Thymus (tissue), 11 donors: ENCODE results near the gene SLC22A1. TPM values are rescaled to one million over a fixed set of nuclear protein-coding genes. Genes with fewer than 3 reads are reported as not detected.
"Not testable (repeated sequence)": the region's sequence is repeated elsewhere in the genome, so short reads cannot be mapped to it uniquely, and the experiment has no call there.

ENCODE experiments used
- DNase-seq, 9 donors: peaks; one replicate each; pipeline ENCODE4 v3.0.0-alpha.2; 2013; ENCODE audit warnings: low spot score in 9 of 9, low read depth in 6 of 9, missing footprints in 1 of 9
- H3K27ac ChIP-seq, 2 donors: one replicate each; pipeline ENCODE4 v1.5.1; 2013; ENCODE audit warnings: control low read depth in 1 of 2, low read depth in 1 of 2, low read length in 1 of 2, mild to moderate bottlenecking in 1 of 2, moderate library complexity in 1 of 2
- H3K27me3 ChIP-seq, 2 donors: one replicate each; pipeline ENCODE4 v1.5.1; 2013; ENCODE audit warnings: low read length in 1 of 2; ENCODE audit not compliant: control insufficient read depth in 2 of 2, insufficient read depth in 1 of 2
- H3K36me3 ChIP-seq, 2 donors: one replicate each; pipeline ENCODE4 v1.5.1; 2013; ENCODE audit warnings: low read length in 1 of 2, mild to moderate bottlenecking in 1 of 2, moderate library complexity in 1 of 2; ENCODE audit not compliant: control insufficient read depth in 2 of 2, insufficient read depth in 2 of 2
- H3K4me1 ChIP-seq, 2 donors: one replicate each; pipeline ENCODE4 v1.5.1; 2013; ENCODE audit warnings: low read length in 2 of 2; ENCODE audit not compliant: control insufficient read depth in 2 of 2, insufficient read depth in 2 of 2
- H3K4me3 ChIP-seq, 2 donors: one replicate each; pipeline ENCODE4 v1.5.1; 2013; ENCODE audit warnings: low read length in 2 of 2, control low read depth in 1 of 2, mild to moderate bottlenecking in 1 of 2
- H3K9me3 ChIP-seq, 2 donors: one replicate each; pipeline ENCODE4 v1.5.1; 2013; ENCODE audit warnings: low read length in 1 of 2, mild to moderate bottlenecking in 1 of 2; ENCODE audit not compliant: control insufficient read depth in 2 of 2, insufficient read depth in 1 of 2
- WGBS: extraction: QIAGEN DNeasy Blood & Tissue Kit; methylation state at CpG from one replicate; pipeline ENCODE4 v1.1.7; 2013; 5-methylcytosine and 5-hydroxymethylcytosine counted together
- polyA plus RNA-seq: library from polyadenylated mRNA; stranded (reverse); fragments of 200-250 nt; gene quantifications from one replicate; pipeline ENCODE4 v1.2.3, GENCODE V29; 2013
- total RNA-seq: library from RNA; stranded (reverse); fragments of 120-200 nt; gene quantifications from one replicate; pipeline ENCODE4 v1.2.4, GENCODE V29; 2013
- donor health status: healthy.

The SLC22A1 gene
- total and polyA plus RNA-seq, 2 donors: 0.28 to 1.7 TPM

DNA sequence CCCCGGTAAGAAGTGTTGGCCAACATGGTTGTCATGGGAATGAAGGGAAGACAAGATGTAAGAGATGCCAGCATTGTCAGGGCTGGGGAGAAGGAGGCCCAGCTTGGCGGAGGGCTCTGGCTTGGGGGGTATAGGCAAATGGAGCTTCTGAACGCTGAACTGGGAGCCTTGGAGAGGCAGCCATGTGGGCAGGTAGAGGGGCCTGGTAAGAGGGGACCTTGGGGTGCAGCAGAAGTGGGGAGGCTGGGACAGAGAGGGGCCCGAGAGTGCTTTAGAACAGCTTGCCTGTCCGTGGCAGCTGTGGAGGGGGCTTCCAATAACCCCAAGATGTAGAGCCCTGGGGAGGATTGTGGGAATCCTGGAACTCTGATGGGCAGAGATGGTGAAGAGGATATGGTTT lies 3.0 kb downstream of the SLC22A1 start:
- no peaks in the 10 kb centered on the region for H3K27me3 ChIP-seq
- H3K4me3 ChIP-seq: no peak overlapping the region
- no peak for DNase-seq
- H3K36me3 ChIP-seq: no peaks in the 10 kb centered on the region
- no peaks in the 10 kb centered on the region for H3K4me1 ChIP-seq
- H3K27ac ChIP-seq: no peak overlapping the region
- no peaks in the 10 kb centered on the region for H3K9me3 ChIP-seq
- WGBS: 94% methylated on average over 5 of the region's 5 CpGs

DNA sequence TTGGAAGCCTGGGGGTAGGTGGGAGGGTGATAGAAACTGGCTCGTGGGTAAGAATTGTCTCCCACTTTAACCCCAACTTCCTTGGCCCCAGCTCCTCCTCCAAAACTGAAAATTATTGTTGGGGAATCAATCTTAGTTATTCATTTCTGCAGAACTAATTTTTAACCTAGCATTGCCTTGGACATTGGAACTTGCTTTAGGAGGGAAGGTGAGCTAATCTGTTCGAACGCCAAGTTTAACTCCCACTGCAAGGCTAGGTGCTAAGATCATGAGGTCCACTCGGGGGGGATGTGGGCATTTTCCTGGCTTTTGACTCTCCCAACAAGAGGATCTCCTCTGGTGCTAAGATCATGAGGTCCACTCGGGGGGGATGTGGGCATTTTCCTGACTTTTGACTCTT lies 3.5 kb downstream of the SLC22A1 start:
- 93% methylated on average over 5 of the region's 5 CpGs for WGBS
- not testable (repeated sequence) for H3K9me3 ChIP-seq, H3K27ac ChIP-seq, H3K36me3 ChIP-seq, H3K4me3 ChIP-seq, DNase-seq, H3K27me3 ChIP-seq, H3K4me1 ChIP-seq

DNA sequence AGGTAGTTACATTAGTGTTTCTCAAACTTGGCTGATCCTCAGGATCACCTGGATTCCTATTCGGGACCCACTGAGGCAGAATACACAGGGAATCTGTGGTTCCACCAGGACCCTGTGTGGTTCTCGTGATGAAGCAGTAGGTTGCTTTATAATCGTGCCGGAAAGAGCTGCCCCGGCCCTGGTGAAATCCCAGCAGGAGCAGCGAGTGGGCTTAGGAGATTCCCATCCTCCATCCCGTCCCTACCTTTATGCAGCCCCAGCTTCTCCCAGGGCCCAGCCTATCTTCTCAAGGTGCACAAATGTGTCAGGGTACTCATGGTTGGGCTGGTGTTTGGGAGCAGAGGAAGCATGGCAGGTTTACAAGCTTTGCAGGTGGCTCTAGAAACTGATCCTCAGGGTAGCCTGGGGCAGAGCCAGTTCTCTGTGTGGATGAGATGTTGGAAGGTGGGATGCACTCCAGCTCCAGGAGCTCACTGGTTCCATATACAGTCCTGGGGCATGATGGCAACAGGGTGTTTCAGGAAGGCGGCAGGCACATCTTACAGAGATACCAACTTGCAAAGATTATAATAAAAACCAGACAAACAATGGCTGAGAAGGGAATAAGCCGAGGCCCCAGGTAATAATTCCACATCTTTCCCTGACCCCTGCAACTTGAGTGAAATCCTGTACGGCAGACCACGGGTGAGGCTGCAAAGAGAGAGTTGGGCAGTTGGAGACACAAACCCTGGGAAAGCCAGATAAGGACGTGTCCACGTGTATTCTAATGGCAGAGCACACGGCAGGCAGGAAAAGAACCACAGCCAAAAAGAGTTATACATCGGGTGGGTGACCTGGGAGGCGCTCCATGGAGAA lies 5.9 kb downstream of the SLC22A1 start:
- H3K4me1 ChIP-seq: no peaks in the 10 kb centered on the region
- H3K4me3 ChIP-seq: no peak overlapping the region
- no peak for DNase-seq
- 96% methylated on average over 16 of the region's 16 CpGs for WGBS
- no peaks in the 10 kb centered on the region for H3K27me3 ChIP-seq
- H3K27ac ChIP-seq: no peak overlapping the region
- H3K36me3 ChIP-seq: no peaks in the 10 kb centered on the region
- H3K9me3 ChIP-seq: no peaks in the 10 kb centered on the region

DNA sequence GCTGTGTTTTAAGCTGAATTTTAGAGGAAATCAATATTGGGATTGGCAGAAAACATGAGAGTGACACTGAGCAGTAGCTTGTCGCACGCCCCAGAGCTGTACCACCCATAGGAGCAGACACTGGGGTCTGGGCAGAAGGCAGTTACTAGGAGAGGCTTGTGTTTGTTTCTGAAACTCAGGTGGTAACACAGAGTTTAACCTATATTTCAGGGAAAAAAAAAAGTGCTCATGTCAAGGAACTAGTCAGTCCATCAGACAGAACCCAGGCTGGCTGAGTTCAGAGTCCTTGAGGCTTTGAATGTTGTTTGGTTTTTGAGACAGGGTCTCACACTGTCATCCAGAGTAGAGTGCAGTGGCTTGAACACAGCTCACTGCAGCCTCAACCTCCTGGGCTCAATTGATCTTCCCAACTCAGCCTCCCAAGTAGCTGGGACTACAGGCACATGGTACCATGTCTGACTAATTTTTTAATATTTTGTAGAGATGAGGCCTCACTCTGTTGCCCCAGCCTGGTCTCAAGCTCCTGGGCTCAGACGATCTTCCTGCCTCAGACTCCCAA lies 6.6 kb downstream of the SLC22A1 start:
- H3K9me3 ChIP-seq: no peaks in the 10 kb centered on the region
- WGBS: 96% methylated on average over 3 of the region's 3 CpGs
- H3K4me1 ChIP-seq: no peaks in the 10 kb centered on the region
- H3K4me3 ChIP-seq: no peak overlapping the region
- no peak for DNase-seq
- no peaks in the 10 kb centered on the region for H3K36me3 ChIP-seq
- no peak overlapping the region for H3K27ac ChIP-seq
- no peaks in the 10 kb centered on the region for H3K27me3 ChIP-seq

DNA sequence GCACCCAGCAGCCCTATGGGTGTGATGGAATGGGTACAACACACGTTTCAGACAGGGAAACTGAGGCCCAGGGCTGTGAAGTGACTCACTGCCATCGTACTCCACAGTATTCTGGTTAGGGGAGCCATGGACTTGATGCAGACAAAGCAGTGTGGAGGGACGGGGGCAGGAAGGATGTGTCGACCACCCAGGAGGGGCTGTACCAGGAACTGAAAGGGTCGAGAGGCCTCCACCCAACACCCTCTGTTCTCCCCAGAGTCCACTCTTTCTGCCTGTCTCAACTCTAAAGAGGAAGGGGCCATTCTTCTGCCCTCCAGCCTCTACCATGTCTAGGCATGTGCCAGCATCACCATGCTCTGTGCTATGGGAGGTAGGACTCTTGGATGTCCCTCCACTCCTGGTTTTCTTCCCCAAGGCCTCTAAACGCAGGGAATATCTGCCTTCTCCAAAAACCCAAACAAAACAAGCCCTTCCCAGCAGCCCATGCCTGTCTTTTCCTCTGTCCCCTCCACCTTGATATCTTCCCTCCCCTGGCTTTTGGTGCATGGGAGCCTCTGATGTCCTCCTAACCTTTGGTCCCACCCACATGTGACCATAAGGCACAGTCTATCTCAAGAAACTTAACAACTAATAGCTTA lies 7.4 kb downstream of the SLC22A1 start:
- WGBS: 86% methylated on average over 6 of the region's 6 CpGs
- Histone ChIP-seq H3K27me3 (no peaks in the 10 kb centered on the region), H3K36me3 (no peaks in the 10 kb centered on the region), H3K4me1 (no peaks in the 10 kb centered on the region), H3K4me3 (no peak overlapping the region), H3K27ac (no peak overlapping the region), H3K9me3 (no peaks in the 10 kb centered on the region)
- DNase-seq: no peak

DNA sequence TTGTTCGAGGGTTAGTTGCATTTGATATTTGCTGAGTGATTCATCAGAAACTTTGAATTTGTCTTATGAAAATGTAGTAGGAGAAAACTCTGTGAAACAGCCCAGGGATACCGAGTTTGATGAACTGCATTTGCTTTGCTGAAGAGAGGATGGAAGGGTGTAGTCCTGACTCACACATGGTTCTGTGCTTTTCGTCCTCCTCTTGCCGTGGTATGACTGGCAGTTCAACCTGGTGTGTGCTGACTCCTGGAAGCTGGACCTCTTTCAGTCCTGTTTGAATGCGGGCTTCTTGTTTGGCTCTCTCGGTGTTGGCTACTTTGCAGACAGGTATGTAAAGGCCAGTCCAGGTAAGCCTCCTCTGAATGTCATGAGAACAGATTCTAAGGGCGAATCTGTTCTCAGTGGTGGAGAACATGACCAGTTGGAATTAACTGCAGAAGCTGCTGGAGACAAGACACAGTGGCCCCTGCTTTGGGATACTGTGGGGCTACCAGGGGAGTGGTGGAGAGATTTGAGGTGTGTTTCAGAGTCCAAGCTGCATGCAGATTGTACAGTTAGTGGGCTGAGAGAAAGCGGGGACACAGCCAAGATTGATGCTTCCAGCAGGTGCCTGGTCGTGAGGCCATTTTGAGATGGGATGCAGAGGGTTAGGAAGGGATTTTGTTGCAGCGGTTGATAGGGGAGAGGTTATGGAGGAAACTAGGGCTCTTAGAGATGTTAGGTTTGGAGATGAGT lies 8.4 kb downstream of the SLC22A1 start:
- no peak overlapping the region for H3K27ac ChIP-seq
- H3K36me3 ChIP-seq: no peaks in the 10 kb centered on the region
- H3K4me3 ChIP-seq: no peak overlapping the region
- no peak for DNase-seq
- WGBS: 94% methylated on average over 10 of the region's 10 CpGs
- no peaks in the 10 kb centered on the region for H3K27me3 ChIP-seq
- H3K9me3 ChIP-seq: no peaks in the 10 kb centered on the region
- H3K4me1 ChIP-seq: no peaks in the 10 kb centered on the region

DNA sequence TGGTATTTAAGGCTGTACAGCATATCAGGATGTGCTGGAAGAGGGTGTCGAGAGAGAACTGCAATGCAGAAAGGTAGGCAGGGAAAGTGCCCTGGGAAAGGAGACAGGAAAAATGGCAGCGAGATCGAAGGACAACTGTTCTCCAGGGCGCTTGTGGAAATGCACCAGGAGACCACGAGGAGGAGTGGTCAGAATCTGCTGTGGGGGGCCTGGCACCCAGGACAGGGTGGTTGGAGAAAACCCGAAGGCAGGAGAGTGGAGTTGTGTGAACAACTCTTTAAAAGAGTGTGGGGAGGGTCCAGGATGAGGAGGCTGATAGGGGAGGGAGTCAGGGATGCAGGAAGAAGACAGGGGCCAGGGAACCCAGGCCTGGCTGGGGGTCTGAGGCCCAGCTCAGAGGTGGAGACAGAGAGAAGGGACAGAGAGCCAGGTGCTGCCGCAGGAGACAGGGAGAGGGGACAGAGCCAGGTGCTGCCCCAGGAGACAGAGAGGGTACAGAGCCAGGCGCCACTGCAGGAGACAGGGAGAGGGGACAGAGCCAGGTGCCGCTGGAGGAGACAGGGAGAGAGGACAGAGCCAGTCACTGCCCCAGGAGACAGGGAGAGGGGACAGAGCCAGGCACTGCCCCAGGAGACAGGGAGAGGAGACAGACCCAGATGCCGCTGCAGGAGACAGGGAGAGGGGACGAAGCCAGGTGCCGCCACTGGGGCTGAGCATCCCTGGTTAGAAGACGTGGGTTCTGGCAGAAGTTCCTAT lies 9.3 kb downstream of the SLC22A1 start:
- Histone ChIP-seq H3K27ac (no peak overlapping the region), H3K27me3 (peaks cover 0 to 1% of the 10 kb centered on the region in 2 donors), H3K9me3 (no peaks in the 10 kb centered on the region), H3K36me3 (no peaks in the 10 kb centered on the region), H3K4me1 (no peaks in the 10 kb centered on the region), H3K4me3 (no peak overlapping the region)
- DNase-seq: no peak
- WGBS: 93% methylated on average over 13 of the region's 13 CpGs

DNA sequence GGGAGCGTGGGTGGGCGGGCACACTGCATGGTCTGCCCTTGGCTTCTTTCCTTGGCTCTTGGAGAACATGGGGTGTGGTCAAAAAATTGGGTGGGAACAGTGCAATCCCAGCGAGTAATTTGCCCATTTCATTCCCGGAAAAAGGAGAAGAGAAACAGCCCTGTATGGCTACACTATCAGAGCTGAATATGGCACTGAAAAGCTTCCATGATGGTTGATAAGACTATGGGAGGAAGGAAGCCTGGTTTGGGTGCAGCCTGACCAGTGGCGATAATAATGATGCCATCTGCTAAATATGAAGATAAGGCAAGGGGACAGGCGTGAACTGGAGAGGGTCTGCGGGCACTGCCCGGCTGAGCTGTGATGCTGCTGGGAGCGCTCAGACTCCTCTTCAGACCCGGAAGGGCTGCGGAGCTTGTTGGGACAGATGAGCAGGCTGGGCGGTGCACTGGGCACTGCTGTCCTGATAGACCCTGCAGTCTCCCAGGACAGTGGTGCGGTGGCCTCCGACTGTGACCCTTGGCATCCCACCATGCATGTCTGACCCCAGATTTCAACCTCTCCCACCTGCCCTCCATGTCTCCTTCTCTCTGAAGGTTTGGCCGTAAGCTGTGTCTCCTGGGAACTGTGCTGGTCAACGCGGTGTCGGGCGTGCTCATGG lies 10.2 kb downstream of the SLC22A1 start:
- no peak overlapping the region for H3K4me3 ChIP-seq
- H3K36me3 ChIP-seq: no peaks in the 10 kb centered on the region
- no peaks in the 10 kb centered on the region for H3K9me3 ChIP-seq
- peaks cover 0 to 3% of the 10 kb centered on the region in 2 donors for H3K27me3 ChIP-seq
- no peaks in the 10 kb centered on the region for H3K4me1 ChIP-seq
- H3K27ac ChIP-seq: no peak overlapping the region
- WGBS: 87% methylated on average over 19 of the region's 19 CpGs
- DNase-seq: no peak
